Measurements from ENCODE around the gene CIRBP. TPM values are rescaled to one million over a fixed set of nuclear protein-coding genes. Genes with fewer than 3 reads are reported as not detected.

The CIRBP gene
- total and polyA plus RNA-seq, 2 of the 13 experiments (the other 11 are each of a cell fraction or from before 2014, with no cell fraction given), result 133 to 140 TPM

DNA sequence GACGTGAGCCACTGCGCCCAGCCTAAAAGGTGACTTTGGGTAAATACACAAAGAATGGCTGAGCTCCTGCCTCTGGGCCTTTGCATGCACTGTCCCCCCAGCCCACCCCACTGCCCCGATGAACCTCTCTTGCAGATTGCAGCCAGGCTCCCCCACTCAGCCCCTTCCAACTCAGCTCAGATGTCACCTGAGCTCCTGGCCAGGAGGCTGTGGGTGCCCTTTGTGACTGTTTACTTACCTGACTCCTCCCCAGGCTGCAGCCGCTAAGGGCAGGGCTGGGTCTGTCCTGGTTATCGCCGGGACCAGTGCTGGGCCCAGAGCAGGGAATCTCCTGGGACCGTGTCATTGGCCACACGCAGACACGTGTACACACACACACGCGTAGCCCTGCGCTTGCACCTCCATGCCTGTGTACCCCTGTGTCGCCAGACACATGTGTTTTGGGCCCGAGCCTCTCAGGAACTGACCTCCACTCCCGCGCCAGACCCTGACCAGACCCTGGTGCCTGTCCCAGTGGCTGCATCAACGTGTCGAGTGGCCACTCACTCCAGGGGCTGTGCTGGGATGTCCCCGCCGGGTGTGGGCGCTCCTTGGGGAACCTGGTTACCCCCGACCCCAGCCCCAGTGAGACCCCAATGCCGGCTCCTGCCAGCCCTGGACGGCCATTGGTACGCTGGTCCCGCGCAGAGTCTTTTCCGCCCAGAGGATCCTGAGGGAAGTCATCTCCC, 35.2 kb downstream of the CIRBP start (continued):
- no peak for TF ChIP-seq NFE2L2 (IDR thresholded peaks at IDR 0.05; ENCODE audit: low read length)
- TF ChIP-seq CEBPB (IDR thresholded peaks at IDR 0.05; ENCODE audit: borderline replicate concordance, low read depth, low read length), result no peak
- TF ChIP-seq, protein P1, sequence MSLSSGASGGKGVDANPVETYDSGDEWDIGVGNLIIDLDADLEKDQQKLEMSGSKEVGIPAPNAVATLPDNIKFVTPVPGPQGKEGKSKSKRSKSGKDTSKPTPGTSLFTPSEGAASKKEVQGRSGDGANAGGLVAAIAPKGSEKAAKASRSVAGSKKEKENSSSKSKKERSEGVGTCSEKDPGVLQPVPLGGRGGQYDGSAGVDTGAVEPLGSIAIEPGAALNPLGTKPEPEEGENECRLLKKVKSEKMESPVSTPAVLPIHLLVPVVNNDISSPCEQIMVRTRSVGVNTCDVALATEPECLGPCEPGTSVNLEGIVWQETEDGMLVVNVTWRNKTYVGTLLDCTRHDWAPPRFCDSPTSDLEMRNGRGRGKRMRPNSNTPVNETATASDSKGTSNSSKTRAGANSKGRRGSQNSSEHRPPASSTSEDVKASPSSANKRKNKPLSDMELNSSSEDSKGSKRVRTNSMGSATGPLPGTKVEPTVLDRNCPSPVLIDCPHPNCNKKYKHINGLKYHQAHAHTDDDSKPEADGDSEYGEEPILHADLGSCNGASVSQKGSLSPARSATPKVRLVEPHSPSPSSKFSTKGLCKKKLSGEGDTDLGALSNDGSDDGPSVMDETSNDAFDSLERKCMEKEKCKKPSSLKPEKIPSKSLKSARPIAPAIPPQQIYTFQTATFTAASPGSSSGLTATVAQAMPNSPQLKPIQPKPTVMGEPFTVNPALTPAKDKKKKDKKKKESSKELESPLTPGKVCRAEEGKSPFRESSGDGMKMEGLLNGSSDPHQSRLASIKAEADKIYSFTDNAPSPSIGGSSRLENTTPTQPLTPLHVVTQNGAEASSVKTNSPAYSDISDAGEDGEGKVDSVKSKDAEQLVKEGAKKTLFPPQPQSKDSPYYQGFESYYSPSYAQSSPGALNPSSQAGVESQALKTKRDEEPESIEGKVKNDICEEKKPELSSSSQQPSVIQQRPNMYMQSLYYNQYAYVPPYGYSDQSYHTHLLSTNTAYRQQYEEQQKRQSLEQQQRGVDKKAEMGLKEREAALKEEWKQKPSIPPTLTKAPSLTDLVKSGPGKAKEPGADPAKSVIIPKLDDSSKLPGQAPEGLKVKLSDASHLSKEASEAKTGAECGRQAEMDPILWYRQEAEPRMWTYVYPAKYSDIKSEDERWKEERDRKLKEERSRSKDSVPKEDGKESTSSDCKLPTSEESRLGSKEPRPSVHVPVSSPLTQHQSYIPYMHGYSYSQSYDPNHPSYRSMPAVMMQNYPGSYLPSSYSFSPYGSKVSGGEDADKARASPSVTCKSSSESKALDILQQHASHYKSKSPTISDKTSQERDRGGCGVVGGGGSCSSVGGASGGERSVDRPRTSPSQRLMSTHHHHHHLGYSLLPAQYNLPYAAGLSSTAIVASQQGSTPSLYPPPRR (CRISPR knock-in tag; IDR thresholded peaks at IDR 0.05; ENCODE audit: borderline replicate concordance), result peak; percentile 54; the same call in 1 of the 2 replicates
- TF ChIP-seq ASH2L (IDR thresholded peaks at IDR 0.05; ENCODE audit: insufficient read length, low read depth, low read length), result no peak
- TF ChIP-seq ZNF468 (CRISPR knock-in tag; IDR thresholded peaks at IDR 0.05), result no peak
- no peak for TF ChIP-seq HINFP (CRISPR knock-in tag; IDR thresholded peaks at IDR 0.05; ENCODE audit: low read depth)
- 0 out of 2 replicates have a peak, but pooled peaks have one; percentile 24 for TF ChIP-seq ZNF619 (CRISPR knock-in tag; IDR thresholded peaks at IDR 0.05)
- TF ChIP-seq GPN1 (CRISPR knock-in tag; IDR thresholded peaks at IDR 0.05; ENCODE audit: borderline replicate concordance), result no peak
- TF ChIP-seq HNRNPL (IDR thresholded peaks at IDR 0.05; ENCODE audit: low read depth, low read length), result no peak
- TF ChIP-seq THAP9 (CRISPR knock-in tag; IDR thresholded peaks at IDR 0.05; ENCODE audit: borderline replicate concordance), result no peak
- 0 out of 2 replicates have a peak, but pooled peaks have one; percentile 41 for TF ChIP-seq KDM1A (CRISPR knock-in tag; IDR thresholded peaks at IDR 0.05)
- no peak for TF ChIP-seq MEIS1 (CRISPR knock-in tag; IDR thresholded peaks at IDR 0.05; ENCODE audit: borderline replicate concordance)
- TF ChIP-seq, protein P2, sequence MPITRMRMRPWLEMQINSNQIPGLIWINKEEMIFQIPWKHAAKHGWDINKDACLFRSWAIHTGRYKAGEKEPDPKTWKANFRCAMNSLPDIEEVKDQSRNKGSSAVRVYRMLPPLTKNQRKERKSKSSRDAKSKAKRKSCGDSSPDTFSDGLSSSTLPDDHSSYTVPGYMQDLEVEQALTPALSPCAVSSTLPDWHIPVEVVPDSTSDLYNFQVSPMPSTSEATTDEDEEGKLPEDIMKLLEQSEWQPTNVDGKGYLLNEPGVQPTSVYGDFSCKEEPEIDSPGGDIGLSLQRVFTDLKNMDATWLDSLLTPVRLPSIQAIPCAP (CRISPR knock-in tag; IDR thresholded peaks at IDR 0.05; ENCODE audit: low read depth), result no peak
- TF ChIP-seq FOXA1 (IDR thresholded peaks at IDR 0.05), result no peak
- TF ChIP-seq FOXA1 (CRISPR knock-in tag; IDR thresholded peaks at IDR 0.05), result peak; percentile 90
- TF ChIP-seq, protein P3, sequence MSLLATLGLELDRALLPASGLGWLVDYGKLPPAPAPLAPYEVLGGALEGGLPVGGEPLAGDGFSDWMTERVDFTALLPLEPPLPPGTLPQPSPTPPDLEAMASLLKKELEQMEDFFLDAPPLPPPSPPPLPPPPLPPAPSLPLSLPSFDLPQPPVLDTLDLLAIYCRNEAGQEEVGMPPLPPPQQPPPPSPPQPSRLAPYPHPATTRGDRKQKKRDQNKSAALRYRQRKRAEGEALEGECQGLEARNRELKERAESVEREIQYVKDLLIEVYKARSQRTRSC (CRISPR knock-in tag; IDR thresholded peaks at IDR 0.05; ENCODE audit: low read depth), result no peak
- TF ChIP-seq POGZ (CRISPR knock-in tag; IDR thresholded peaks at IDR 0.05), result no peak
- TF ChIP-seq SMC3 (IDR thresholded peaks at IDR 0.05; ENCODE audit: low read length), result no peak
- no peak for TF ChIP-seq THAP11 (CRISPR knock-in tag; IDR thresholded peaks at IDR 0.05)

Data from HepG2 (cell line).